AML-193 (cell line): ENCODE measurements around the gene MMP10.
"Not testable (repeated sequence)": the region's sequence is repeated elsewhere in the genome, so short reads cannot be mapped to it uniquely, and the experiment has no call there.

Experiments used
- DNase-seq, 2 experiments: peaks; one replicate each; lab custom pipeline; 2025; lab: John Stamatoyannopoulos, UW

The MMP10 gene

DNA sequence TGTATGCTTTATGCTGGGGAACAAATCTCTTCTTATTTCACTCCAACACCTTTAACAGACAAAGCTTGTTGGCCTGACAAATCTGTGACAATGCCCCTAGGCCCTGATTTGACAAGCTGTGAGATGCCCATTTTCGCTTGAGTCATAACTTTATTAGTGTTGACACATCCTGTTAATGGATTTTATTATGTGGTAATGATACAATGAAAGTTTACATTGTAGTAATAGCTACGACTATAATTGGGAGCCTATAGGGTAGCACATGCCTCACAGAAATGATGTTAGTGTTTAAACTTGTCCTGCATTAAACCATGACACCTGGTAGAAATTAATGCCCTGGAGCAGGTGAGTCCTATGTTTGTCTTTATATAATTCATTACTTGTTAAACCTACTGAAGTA, 3.3 kb upstream of the MMP10 start:
- no peak for DNase-seq

DNA sequence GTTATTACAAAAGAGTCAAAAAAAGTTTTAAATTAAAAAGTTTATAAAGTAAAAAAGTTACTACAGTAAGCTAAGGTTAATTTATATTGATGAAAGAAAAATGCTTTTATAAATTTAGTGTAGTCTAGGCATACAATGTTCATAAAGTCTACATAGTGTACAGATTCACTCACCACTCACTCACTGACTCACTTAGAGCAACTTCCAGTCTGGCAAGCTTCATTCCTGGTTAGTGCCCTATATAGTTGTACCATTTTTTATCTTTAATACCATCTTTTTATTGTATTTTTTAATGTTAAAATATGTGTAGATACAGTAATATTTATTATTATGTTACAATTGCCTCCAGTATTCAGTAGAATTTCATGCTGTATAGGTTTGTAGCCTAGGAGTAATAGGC, 2.6 kb upstream of the MMP10 start:
- DNase-seq, result no peak

DNA sequence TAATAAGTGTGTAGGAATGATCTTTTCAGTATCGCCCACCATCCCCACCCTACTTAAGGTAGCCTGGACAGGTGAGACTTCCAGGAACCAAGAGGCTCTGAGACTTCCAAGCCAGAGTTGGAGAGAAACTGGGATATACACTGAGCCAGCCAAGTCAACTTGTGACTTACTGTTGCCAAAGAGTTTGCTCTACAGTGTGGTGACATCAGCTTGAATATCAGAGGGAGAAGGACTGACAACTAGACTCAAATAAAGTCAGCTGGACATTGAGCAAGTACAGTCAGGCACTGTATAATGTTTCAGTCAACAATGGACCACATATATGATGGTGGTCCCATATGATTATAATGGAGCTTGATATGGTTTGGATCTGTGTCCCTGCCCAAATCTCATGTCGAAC, 1.2 kb upstream of the MMP10 start:
- no peak for DNase-seq

DNA sequence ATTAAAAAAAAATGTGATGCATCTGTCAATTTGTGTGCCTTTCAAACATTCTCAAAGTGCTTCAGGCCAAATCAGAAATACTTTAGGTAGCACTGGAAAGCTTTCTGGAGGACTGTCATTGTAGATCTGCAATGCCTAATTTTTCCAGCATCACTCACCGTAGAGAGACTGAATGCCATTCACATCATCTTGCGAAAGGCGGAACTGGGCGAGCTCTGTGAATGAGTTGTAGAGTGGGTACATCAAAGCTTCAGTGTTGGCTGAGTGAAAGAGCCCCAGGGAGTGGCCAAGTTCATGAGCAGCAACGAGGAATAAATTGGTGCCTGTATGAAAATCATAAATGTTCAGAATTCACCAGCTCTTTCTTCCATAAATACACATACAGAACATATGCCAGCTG, 4.0 kb downstream of the MMP10 start:
- no peak for DNase-seq

DNA sequence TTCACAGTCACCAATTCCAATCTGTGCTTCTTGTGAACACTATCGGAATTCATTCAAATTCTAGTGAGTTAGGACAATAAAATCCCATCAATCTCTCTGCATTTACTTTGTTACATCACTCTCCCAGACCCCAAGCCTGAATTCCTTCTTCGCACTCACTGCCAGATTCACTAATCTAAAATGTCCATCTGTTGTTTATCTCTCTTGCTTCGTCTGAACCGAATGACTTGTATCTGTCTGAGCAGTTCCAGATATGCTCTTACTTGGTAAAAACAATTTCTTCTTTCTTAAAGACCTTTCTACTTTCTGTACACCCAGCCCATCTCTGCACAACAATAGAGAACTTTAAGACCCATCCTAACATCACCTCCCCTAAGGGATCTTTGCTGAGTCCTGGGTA, 7.0 kb downstream of the MMP10 start:
- no peak for DNase-seq

DNA sequence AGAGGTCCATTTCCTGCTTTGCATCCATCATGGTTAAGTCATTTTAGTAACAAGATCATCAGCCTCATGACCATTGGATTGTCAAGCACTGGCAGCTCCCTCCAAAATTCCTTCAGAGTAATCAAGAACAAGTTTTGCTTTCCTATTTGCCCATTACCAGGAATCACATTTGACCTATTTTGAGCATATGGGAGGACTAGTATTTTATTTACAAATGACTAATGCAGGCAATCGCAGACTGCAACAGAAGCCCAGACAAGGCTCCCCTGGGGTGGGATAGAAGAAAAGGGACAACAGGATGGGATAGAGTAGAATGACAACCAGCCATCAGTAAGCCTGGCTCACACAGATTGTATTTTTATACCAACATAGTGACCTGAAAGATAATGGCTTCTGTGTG, 9.1 kb downstream of the MMP10 start:
- no peak for DNase-seq

DNA sequence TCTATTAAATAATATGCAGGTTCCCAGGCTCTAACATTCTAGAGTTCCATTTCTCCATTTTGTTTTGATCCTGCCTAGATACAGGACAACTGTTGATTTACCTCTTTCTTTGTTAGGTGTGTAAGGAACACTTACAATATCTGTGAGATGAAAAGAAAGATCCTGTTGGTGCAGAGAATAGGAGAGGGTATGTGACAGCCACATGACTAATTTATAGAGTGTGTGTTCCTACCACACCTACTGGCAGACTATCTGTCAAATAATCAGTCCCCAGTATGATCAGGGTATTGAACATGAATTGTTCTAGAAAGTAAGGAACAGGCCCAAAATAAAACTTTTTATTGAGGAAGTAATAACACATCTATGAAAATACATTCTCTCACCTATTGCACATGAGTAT, 10.2 kb downstream of the MMP10 start:
- DNase-seq, result no peak

DNA sequence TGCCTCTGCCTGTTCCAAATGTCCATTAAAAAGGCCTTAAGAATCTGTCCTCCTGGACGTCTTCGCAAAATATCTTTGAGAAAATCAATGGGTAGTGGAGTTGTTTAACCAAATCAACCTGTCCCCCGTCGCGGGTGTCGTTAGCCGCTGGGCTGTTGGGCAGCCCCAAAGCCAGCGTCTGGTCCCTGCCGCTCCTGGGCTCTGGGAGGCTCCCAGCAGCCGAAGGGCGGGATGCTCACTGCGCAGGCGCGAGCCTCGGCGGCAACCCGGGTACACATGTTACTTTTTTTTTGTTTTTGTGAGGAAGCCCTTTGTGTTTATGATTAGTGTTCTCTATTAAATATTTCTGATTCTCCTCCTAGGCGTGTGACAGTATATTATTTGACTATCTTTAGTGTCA, 12.6 kb downstream of the MMP10 start:
- no peak for DNase-seq

DNA sequence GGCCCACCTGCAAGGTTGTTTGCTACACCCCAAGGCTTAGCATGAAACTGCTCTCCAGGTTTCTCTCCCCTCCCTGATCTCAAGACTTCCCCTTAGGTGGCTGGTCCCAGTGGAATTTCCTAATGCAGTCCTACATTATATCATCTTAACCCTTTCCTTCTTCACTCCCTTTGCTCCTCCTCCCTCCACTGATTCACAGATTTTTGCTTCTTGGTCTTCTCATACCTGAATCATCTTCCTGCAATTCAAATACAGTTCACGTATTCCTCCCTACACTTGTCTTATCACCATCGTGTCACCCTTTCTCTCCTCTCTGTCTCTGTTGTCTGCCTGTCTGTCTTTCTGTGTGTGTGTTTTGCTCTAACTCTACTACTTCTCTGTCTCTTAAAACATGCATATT, 17.0 kb downstream of the MMP10 start:
- no peak for DNase-seq

DNA sequence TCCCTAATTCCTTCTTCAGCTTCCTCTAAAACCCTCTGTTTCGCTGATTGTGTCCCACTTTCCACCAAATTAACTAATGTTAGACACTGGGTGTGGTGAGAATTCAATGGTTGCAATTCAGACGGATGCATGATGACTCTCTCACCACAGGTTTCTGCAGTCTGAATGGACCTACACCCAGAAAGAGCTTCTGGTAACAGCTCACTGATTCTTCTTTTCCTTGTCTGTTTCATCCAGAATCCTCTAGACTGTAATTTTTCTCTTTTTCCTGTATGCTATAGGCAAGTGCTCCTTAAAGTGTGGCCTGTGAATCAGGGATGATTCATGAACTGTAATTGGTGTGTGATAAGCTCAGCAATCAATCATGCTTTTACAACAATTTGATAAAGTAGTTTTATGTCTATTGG, 18.1 kb downstream of the MMP10 start:
- DNase-seq, result no peak

DNA sequence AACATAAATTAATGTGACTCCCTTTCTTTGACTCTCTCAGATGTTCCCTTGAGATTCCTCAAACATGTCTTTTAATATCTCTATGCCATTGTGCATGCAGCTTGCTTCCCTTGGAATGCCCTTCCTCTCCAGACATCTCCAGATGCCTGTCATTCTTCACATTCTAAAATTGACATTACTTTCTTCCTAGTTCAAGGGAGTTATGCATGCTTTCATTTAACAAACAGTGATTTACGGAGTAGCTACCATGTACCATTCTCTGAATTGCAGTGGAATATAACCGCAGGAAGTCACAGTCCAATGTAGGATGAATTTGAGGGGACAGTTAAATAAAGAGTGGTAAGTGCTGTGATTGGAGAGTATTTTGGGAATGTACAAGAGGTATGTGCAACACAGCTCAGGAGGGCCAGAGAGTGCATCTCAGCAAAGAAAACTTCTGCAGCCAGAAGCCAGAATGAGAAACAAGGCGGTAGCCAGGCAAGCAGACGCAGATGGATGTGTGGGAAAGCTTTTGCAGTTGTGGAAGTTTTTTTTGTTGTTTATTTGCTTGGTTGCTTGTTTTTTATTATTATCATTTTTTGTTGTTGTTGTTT, 18.7 kb downstream of the MMP10 start:
- DNase-seq, result no peak

DNA sequence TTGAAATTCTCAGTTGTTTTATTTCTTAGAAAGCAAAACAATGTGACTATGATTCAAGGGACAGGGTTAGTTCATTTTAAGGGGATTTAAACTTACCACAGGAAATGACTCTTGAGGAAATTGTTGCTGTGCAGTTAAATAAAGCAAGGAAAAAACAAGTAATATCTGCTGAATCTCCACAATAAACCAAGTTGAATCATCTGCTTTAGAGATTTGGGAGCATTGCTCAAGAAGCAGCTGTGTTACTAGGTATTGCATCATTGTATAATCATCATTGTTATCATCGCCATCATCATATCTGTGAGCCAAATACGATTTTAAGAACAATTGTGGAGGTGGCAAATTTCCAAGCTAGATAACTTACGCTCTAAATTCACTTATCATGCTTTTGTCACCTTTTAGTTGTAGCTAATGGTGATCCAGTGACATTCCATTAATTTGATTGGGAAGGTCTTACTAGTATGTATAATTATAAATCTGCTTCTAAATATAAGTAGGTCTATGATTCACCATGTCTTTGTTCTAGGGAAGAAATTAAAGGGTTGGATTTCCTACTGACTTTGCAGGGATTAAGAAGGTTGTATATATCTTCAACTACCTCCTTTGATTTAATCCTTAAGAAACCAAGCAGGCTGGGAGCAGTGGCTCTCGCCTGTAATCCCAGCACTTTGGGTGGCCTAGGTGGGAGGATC, 19.9 kb downstream of the MMP10 start:
- DNase-seq, result peak in 1 of 2 experiments; percentile 24

DNA sequence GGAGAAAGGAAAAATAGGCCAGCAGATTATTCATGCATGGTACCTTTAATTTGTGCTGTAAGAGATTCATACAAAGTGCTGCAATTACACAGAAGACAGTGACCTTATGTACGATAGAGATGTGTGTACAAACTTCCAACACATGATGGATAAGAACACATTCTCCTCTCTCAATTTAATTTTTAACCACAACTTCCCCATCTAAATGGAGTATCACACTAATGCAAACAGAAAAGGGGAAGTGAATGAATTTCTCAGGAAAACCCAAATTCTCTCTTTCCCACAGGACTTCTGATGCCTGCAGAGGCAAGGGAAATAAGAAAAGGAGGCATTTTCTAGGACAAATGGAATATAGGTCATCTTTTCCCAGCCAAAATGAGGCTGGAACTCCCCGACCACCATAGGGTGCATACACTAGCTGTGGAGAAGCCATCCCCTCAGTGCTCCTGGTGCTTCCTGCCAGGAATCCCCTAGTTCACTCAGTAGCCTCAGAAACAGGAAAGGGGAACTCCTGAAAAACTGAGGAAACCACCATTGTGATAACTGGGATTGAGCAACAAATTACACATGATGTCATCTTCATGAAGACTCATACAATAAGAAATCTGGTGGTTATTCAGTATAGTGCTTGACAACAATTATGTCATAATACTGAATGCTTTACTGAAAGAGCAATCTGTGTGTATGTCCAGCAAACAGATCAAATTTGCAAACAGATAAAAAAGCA, 22.4 kb downstream of the MMP10 start:
- peak; percentile 51 to 64 for DNase-seq

DNA sequence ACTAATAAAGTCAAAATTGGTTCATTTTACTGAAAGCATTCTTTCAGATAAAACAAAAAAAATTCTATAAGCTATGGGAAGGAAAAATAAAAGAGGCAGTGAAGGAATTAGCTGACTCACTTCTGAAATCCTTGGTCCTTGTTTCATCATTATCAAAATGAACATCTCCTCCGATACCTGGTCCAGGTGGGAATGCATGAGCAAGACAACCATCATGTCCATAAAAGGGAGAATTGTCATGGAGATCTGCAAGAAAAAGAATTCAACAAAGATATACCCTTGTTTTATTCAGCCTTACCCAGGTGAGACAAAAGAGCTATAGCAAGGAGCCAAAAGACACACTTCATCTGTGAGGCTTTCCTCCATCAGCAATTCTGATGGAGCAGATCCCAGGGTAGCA, 27.2 kb downstream of the MMP10 start:
- DNase-seq, result no peak

DNA sequence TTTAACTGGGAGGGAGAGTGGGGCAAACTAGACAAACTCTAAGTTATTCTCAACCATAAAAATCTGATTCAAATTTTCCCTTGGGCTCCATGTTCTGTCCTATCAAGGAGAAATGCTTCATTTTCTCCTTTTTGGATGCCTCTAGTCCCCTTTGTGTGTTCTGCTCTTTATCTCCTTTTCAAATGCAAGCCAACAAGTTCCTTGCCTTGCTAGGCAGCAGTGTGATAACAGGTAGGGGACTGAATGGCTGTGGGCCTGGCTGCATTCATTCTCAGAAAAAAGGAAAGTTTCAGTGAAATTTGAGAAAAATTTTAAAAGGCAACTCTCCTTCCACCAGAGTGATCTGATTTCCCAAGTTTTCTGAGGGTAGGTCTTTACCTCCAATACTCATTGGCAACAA, 28.8 kb downstream of the MMP10 start:
- no peak for DNase-seq

DNA sequence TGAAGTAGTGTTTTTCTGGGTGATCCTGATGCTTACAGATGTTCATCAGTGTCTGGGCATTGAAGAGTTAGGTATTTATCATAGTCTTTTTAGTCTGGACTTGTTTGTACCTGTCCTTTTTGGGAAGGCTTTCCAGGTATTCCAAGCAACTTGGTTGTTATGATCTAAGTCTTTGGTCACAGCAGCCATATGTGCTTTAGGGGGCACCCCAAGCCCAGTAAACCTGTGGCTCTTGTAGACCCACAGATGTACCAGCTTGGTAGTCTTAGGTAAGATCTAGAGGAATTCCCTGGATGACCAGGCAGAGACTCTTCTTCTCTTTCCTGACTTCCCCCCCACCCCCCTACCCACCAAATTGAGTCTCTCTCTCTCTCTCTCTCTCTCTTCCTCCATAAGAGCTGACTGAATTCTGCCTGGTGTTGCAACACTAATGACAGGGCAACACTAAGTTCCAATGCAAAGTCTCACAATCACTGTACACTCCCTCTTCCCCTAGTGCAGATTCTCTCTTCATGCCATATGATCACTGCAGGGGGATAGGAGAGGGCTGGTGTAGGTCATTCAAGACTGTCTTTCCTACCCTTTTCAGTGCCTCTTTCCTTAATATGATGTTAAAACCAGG, 31.2 kb downstream of the MMP10 start:
- DNase-seq, result no peak

DNA sequence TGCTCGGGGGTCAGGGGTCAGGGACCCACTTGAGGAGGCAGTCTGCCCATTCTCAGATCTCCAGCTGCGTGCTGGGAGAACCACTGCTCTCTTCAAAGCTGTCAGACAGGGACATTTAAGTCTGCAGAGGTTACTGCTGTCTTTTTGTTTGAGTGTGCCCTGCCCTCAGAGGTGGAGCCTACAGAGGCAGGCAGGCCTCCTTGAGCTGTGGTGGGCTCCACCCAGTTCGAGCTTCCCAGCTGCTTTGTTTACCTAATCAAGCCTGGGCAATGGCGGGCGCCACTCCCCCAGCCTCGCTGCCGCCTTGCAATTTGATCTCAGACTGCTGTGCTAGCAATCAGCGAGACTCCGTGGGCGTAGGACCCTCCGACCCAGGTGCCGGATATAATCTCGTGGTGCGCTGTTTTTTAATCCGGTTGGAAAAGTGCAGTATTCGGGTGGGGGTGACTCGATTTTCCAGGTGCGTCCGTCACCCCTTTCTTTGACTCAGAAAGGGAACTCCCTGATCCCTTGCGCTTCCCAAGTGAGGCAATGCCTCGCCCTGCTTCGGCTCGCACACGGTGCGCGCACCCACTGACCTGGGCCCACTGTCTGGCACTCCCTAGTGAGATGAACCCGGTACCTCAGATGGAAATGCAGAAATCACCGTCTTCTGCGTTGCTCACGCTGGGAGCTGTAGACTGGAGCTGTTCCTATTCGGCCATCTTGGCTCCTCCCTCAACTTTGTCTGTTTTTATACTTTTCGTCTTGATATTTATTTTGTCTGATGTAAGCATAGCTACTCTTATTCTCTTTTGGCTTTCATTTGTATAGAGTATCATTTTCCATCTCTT, 33.5 kb downstream of the MMP10 start:
- not testable (repeated sequence) for DNase-seq

DNA sequence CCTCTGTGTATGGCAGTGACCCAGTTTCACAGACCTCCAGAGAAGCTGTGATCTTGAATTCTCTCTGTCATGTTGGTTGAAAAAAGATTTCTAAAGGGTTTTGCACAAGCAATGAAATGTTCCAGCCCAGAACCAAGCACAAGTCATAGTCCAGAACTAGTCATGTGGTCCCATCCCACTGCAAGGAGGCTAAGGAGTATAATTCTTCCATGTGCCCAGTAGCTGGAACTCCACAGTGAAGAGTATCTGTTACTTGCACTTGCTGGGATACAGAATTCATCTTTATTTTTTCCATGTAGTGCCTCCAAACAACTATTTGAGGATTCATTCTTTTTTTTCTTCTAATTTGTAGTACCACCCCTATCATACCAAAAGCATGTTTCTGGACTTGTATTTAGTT, 45.8 kb downstream of the MMP10 start:
- DNase-seq, result no peak

DNA sequence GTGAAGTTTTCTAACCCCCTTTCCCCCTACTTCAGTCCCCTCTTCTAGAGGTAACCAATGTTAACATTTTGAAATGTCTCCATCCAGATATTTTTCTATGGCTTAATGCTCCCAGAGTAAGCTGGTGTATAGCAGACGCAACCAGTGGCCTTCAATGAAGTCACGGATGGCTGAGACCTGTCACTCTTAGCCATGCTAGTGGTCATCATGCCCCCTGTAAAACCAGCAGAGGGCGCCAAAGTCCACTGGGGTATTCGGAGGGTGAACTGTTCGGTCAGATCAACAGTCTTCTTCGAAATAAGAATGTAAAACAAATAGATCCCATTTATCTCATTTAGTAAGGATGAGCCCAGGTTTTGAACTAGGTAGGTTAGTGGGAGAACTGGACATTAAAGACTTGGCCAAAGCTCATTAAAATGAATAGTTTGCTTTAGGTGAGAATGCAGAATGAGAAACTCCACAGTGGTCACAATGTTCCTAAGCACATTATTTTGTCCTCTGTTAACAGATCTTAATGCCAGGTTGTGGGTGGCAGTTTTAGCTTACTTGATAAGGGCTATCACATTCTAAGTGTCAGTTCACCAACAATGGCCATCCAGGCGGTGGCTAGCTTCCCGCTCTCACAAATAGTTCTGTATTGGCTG, 47.1 kb downstream of the MMP10 start:
- peak; percentile 62 to 69 for DNase-seq

DNA sequence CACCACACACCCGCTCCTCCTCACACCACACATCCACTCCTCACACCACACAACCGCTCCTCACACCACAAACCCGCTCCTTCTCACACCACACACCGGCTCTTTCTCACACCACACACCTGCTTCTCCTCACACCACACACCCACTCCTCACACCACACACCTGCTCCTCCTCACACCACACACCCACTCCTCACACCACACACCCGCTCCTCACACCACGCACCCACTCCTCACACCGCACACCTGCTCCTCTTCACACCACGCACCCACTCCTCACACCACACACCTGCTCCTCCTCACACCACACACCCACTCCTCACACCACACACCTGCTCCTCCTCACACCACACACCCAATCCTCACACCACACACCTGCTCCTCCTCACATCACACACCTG, 49.5 kb downstream of the MMP10 start:
- DNase-seq, result not testable (repeated sequence)
